Subcutaneous adipose tissue (tissue), 4 donors: ENCODE data around the gene ADAM10. TPM values are rescaled to one million over a fixed set of nuclear protein-coding genes. Genes with fewer than 3 reads are reported as not detected.

Experiments
- CTCF ChIP-seq: fragments of 450-650 bp; IDR thresholded peaks from one replicate; pipeline ENCODE4 v1.5.1; 2016; ENCODE audit warnings: low read depth, mild to moderate bottlenecking, control low read depth, antibody characterized with exemption, moderate library complexity
- total RNA-seq, 4 donors: library from RNA; depleted of rRNA; stranded (reverse); fragments of >200 nt; gene quantifications; one replicate each; pipeline ENCODE4 v1.1.0, GENCODE V29; 2016

ADAM10 gene
- total RNA-seq, 4 donors from 2014 or later: 55.4 to 105 (median 57.6) TPM

GRCh38 chr15:58671186-58671585 lies 78.3 kb downstream of the ADAM10 start:
- TF ChIP-seq CTCF: no peak

GRCh38 chr15:58669108-58669507 lies 80.4 kb downstream of the ADAM10 start:
- no peak for TF ChIP-seq CTCF

GRCh38 chr15:58666957-58667356 lies 82.5 kb downstream of the ADAM10 start:
- TF ChIP-seq CTCF: no peak

- TF ChIP-seq CTCF: no peak
Measured at GRCh38 chr15:58665672-58666071, 83.8 kb downstream of the ADAM10 start.

GRCh38 chr15:58650102-58650501 lies 99.4 kb downstream of the ADAM10 start:
- TF ChIP-seq CTCF: no peak

GRCh38 chr15:58649175-58649574 lies 100.3 kb downstream of the ADAM10 start:
- TF ChIP-seq CTCF: no peak

GRCh38 chr15:58643996-58644395 lies 105.5 kb downstream of the ADAM10 start:
- no peak for TF ChIP-seq CTCF
